NCI-H1417 treated with DMSO at 0.1 percent for 48 hours (cell line): ENCODE data around the gene PCED1B.
"Not testable (repeated sequence)": the region's sequence is repeated elsewhere in the genome, so short reads cannot be mapped to it uniquely, and the experiment has no call there.

Source experiments
- DNase-seq: peaks from one replicate; lab custom pipeline; 2025; lab: John Stamatoyannopoulos, UW

Gene PCED1B

DNA sequence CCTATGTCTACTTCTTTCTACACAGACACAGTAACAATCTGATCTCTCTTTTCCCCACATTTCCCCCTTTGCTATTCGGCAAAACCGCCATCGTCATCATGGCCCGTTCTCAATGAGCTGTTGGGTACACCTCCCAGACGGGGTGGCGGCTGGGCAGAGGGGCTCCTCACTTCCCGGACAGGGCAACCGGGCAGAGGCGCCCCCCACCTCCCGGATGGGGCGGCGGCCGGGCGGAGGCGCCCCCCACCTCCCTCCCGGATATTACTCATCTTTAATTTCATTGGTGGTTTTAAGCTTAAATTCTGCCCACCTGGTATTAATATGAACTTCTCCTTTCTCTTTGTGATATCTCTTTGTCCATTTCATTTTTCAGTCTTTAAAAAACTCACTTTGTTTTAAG is 90.9 kb downstream of the PCED1B start:
- not testable (repeated sequence) for DNase-seq

DNA sequence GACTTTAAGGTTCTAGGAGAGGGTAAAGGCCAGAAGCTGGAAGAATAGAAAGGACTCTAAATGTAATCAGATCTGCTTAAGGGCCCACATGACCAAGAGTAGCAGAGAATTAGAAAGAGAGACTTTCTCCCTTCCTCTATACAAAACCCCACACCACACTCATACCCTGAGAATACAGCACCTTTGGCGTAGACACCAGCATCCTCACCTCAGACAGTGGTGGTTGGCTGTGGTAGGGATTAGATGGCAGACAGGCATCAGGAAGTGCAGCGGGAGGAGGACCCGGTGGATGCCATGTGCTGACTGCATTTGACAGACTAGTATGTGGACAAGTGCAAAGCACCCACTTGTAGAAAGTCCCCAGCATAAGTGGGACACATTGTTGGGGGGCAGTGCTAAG is 98.6 kb downstream of the PCED1B start:
- no peak for DNase-seq

DNA sequence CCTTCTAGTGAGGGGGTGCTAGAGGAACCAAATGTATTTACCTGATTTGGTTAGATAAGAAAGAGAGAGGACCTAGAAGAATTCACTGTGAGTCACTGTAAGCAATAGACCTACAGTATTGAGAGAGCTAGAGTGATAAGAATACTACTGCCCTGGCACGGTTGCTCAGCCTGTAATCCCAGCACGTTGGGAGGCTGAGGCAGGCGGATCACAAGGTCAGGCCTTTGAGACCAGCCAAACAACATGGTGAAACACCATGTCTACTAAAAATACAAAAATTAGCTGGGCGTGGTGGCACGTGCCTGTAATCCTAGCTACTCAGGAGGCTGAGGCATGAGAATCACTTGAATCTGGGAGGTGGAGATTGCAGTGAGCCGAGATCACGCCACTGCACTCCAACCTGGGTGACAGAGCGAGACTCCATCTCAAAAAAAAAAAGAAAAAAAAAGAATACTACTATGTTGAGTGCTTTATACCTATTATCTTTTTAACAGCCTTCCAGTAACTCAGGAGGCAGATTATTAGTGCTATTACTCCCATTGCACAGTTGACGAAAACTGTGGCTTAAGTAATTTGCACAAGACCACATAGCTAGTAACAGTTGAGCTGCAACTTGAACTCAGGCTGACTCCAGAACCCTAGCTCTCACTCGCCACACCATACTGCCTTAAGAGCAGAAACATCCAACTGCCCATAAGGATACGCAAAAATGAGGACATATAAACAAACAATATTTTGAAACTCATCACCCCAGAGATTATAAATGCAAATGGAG is 102.9 kb downstream of the PCED1B start:
- DNase-seq = not testable (repeated sequence)

DNA sequence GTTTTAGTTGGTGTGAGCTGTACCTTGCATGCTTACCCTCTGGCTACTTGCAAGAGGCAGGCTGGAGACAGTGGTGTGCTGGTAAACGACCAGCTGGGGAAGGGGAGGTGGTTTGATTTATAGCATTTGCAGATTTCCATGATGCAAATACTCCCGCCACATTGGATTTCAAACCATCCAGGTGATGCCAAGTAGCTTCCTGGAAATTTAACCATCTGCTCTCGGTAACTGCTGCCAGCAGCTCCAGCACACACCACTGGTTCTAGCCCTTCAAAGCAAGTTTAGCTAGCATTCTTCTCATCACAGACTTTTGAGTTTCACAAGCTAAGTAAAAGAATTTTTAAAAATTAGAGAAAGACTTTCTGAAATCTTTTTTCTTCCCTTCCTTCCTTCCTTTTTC is 104.8 kb downstream of the PCED1B start:
- DNase-seq = no peak

DNA sequence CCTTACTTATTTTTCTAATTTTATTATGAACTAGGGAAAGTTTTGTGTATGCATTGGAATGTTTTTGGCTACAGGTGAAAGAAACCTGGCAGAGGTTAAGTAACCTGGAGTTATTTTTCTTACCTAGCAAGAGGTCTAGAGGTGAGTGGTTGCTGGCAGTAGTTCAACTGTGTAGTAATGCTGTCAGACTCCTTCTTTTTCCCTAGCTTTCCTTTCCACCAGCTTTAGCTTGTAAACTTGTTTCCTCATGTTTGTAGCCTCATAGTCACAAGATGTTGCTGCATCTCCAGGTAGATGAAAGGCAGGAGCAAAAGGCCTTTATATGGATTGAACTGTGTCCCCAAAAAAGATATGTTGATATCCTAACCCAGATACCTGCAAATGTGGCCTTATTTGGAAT is 105.4 kb downstream of the PCED1B start:
- no peak for DNase-seq

DNA sequence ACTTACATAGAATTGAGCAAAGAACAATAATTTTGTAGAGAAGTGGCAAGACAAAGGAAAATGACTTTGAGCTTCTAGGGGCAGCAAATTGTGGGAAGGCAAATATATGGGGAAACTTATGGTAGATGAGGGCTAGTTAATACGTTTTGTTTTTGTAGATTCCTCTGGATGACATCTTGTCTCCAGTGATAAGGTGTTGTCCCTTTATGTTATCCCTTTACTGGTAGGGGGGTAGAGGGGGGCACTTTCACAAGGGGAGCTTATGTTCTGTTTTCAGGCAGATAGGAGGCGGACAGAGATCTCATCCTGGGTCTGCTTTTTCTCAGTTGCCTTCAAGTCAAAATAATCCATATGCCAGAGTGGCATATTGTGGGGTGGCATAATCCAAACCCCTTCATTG is 106.8 kb downstream of the PCED1B start:
- no peak for DNase-seq

DNA sequence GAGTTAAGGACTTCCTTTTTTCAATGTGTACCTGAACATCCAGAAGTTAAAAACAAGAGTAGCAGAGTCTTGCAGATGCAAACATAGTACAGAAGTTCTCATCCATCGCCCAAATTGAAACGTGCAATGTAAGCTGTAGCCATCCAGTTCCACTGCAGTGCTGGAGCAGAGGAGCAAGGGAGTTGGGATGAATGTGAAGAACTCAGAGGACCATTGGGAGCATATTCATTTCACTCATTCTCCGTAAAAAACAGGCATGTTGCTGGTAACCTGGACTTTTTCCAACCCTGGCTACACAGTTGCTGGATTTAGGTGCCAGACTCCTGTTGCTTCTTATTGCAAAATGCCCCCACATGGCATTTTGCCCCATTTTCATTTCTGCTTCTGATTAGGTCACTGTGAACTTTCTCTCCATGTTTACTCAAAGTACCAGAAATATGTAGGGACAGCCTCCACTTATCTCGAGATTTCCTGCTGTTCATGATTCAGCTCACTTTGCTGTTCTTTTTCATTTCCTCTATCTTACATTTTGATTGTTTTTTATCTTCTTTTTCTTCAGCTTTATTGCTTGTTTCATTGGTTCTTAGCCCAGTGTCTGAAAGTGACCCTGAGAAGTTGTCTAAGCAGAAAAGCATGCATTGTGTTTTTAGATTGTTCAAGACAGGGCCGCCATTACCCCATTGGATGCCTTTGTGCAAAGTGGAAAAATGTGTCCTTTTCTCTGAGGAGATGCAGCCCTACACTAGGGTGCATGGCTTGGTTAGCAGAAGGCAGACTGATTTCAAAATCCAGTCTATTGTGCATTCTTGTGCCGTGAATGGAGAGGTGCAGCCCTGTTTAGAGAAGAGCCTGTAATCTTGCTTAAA is 109.4 kb downstream of the PCED1B start:
- DNase-seq = no peak

DNA sequence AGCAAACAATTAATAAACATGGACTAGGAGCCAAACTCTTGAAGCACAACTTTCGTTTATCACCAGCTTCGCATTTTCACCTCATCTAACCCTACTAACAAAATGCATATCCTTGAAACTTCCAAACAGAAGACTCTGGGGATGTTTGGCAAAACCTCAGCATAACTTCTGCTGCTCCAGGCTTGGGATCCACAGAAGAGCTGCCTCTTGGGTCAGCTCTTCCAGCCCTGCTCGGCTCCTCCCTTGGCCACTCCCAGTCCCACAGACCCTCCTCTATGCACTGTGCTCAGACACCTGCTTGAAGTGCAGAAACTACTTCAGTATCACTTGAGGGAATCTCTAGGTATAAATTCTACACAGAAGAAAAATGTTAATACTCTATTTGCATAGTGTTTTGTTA is 110.3 kb downstream of the PCED1B start:
- no peak for DNase-seq

DNA sequence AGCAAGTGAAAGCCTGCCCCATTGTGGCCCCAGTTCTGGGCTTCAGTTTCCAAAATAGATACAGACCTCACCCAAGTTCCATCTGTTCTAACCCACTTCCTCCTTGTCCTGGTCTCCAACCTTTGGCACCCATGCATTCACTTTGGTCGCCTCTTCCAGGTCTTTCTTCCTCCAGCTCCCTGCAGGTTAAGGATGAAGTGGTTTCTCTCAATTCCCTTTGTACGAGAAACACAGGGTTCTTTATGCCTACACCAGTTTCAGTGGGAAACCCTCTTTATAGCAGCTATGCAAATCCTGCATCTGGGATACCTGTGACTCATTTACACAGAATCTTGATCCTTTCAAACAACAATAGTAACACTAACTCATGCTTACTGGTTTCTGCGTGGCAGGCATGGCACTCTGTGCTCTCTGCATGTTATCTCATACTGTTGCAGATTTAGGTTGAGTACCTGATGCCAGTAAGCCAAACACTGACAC is 110.9 kb downstream of the PCED1B start:
- no peak for DNase-seq

DNA sequence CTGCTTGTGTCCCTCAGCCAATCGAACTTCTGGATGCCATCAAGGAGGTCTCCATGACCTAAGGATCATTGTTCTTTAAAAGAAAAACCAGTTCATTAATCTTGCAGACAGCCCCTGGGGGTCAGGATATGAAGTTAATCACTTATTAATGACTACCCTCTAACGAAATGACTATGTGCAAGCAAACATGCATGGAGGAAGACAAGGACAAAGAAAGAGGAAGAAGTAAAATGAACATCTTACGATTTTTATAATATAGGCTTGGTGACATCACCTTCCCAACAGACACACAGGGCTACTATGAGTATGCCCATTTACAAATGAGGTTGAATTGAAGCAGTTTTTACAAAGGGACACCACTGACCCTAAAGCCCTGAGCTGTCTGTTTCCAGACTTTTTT is 111.5 kb downstream of the PCED1B start:
- no peak for DNase-seq

DNA sequence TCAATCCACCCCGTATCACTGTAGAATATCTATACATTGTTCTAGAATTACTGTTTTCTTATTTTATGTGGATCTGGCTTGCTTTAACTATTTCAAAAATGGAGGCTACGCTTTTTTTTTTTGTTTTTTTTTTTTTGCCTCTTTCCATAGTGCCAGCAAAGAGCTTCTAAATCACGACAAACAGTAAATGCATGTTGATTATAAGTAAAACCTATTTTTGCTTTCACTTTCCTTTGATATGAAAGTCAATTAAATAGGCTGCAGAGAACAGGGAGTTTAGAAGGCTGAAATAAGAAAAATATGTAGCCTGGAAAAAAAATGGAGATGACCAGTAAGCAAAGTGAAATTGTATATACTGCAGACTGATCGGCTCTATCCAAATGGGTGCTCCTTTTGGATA is 112.6 kb downstream of the PCED1B start:
- no peak for DNase-seq

DNA sequence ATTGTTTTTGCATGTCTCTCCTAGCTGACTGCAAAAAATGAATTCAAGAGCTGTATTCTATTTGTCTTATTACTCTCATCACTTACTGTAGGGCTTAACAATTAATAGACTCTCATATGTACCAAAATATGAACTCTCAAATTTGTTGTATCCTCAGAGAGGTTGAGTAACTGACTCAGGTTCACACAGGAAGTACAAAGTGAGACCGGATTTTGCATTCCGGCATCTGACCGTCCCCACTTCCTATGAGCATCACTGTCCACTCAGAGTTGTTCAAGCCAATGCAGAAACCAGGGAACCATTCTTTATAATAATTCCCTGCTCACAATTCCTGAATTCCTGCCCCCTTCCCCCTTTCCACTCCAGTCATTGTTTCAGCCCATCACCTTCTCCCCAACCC is 113.6 kb downstream of the PCED1B start:
- no peak for DNase-seq

DNA sequence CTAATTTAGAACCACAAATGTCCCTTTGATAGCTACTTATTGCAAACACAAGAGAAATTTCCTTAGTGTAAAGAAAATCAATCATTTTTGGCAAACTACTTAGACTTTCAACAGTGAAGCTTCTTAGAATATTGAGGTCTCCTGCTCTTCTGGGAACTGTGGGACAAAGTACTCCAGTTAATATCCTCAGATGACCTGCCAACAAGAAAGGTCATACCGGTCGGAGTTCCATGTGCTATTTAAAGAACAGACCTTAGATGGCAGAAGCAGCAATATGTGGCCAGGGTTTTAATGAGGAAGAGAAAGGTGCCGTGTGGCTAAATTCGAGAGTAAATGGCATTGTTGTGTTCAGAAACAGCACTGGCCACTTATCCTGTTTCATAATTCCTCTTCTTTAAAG is 115.1 kb downstream of the PCED1B start:
- DNase-seq = no peak

DNA sequence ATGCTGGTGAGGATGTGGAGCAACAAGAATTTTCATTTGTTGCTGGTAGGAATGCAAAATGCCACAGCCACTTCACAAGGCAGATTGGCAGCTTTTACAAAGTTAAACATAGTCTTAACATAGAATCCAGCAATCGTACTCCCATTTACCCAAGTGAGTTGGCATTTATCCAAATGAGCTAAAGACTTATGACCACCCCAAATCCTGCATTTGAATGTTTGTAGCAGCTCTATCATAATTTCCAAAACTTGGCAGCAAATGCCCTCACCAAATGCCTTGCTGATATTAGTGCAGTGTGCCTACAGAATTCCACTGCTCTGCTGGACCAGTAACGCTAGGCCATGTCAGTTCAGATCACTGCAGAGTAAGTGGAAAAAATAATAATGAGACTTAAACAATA is 121.0 kb downstream of the PCED1B start:
- DNase-seq = no peak

DNA sequence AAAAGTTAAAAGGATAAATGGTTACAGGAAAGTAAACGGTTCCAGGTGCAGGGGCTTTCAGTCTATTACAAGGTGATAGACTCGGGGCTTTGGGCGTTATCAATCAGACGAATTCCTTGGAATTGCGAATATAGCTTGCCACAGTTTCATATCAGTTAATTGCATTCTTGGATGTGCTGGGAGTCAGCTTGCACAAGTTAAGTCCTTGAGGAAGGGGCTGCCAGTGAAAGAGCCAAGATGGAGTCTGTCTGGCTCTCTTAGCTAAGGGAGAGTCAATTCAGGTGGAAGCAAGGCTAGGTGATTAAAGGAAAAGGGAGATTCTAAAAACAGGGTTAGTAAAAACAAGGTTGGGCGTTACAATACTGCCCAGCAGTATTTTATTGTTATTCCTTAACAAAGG is 121.8 kb downstream of the PCED1B start:
- DNase-seq = not testable (repeated sequence)

DNA sequence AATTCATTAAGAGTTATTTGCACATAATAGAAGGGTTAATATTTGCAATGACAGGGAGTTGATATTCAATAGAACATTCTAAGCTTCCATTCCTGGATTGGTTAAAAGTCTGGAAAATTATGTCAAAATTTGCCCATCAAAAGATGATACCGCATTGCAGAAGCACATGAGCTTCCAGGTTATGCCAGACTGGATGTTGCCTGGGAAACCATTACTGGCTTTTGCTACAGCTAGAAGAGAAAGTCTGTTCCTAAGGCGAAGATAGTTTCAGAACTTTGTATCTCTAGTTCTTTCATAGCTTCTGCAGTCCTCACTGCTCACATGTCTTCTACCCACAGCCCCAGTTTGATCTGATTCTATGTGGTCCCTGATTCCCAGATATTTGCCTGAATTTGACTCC is 122.8 kb downstream of the PCED1B start:
- DNase-seq = no peak

DNA sequence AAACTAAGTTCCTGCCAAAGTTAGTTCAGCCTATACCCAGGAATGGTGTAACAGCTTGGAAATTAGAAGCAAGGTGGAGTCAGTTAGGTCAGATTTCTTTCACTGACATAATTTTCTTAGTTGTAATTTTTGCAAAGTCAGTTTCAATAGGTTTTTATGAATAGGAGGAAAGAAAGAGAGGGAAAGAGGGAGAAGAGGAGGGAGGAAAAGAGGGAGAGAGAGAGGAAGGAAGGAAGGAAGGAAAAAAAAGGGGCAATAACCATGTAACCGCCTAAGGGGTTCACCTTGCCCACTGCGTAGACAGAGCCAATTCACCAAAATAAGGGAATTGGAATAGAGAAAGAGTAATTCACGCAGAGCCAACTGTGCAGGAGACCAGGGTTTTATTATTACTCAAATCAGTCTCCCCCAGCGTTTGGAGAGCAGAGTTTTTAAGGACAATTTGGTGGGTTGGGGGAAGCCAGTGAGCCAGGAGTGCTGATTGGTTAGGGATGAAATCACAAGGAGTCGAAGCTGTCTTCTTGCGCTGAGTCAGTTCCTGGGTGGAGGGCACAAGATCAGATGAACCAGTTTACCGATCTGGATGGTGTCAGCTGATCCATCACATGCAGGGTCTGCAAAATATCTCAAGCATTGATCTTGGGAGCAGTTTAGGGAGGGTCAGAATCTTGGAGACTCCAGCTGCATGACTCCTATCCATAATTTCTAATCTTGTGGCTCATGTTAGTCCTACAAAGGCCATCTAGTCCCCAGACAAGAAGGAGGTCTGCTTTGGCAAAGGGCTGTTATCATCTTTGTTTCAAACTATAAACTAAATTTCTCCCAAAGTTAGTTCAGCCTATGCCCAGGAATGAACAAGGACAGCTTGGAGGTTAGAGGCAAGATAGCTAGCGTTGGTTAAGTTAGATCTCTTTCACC is 126.4 kb downstream of the PCED1B start:
- DNase-seq = no peak

DNA sequence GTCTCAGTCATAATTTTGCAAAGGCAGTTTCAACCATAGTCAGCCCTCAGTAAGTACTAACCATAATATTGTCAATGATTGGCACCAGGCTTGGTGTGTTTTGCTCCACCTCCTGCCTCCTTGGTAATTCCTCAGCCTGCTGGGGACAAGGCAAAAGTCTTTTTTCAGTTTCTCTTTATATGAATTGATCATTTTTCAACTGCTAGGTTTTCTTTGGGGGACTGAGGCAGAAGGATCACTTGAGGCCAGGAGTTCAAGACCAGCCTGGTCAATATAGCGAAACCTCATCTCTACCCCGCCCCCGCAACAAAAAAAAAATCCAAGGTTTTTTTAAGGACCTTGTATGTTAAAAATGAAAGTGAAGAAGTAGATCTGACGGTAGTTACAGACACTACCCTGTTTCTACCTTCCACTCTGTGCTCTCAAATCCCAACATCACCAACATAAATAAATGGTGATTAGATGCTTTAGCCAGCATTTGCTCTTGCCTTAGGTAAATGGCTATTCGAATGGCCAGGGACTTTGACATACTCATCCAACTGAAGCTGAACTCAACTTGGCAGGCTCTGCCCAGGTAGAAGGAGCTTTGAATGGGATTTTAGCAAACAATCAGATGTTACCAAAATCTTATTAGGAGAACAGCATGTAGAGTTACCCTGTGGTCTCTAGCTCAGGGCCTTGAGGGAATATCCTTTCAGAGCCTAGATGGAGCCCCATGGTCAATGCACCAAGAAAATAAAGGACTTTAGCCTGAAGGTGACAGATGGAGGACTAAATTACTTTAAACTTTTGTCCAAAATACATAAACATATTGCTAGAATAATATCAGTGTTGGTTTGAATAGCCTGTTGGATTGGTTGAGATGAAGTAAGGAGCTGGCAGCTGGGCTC is 127.3 kb downstream of the PCED1B start:
- DNase-seq = no peak

DNA sequence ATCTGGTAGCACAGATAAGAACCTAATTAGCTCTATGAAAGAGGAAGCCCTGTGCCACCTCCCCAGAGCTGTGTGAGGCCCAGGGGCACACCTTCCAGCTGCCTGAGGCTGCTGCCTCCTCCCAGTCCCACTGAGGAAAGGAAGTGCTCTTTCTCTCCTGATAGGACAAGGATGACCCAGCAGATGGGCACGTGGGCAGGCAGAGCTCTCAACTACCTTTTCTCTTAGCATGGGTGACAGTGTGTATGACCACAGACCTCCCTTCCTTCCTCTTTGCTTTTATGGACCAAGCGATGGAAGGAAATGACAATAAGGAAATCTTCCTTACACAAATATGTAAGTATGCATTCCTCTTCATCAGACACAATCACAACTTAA is 127.9 kb downstream of the PCED1B start:
- no peak for DNase-seq

DNA sequence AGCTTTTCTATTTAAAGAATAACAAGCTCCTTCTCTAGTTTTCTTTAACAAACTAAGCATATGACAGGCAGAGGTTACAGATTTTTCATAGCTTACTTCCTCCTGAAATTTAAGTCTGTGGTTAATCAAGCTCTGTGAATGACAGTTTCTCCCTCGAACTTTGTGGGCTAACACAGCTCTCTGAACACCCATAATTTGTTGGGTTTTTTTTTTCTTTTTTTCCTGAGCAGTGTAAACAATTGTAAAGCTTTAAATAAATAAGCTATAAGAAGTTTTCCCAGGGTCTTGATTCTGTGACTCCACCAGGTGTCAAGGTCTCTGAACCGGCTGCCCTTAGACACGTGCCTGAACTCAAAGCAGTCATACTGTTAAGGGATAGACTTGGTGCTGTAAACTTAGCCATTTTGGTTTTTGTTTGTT is 128.4 kb downstream of the PCED1B start:
- DNase-seq = no peak

DNA sequence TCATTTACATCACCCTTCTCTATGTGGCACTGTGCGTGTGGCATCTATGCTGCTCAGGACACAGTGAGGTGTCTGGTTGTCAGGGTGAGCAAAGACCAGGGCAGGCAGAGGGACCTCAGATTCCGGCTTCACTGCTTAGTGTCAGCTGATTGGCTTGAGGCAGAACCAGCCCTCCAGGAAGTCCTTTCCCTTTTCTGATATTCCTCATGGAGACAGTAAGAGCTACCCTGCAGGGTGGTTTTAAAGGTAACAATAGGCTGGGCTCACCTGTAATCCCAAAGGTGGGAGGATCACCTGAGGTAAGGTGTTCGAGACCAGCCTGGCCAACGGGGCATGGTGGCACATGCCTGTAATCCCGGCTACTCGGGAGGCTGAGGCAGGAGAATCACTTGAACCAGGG is 129.6 kb downstream of the PCED1B start:
- no peak for DNase-seq
